WI38 (cell line): ENCODE results near the gene CTNND2.

Source experiments
- H3K4me3 ChIP-seq: 2 replicates; pipeline ENCODE4 v1.5.1; 2011; ENCODE audit warnings: low read depth, mild to moderate bottlenecking, control low read depth, low read length
- TF ChIP-seq, protein P1 (sequence below): IDR thresholded peaks from 2 replicates; pipeline ENCODE4 v1.5.1; 2012; ENCODE audit warnings: low read depth, mild to moderate bottlenecking, control low read depth, low read length

Gene CTNND2

DNA sequence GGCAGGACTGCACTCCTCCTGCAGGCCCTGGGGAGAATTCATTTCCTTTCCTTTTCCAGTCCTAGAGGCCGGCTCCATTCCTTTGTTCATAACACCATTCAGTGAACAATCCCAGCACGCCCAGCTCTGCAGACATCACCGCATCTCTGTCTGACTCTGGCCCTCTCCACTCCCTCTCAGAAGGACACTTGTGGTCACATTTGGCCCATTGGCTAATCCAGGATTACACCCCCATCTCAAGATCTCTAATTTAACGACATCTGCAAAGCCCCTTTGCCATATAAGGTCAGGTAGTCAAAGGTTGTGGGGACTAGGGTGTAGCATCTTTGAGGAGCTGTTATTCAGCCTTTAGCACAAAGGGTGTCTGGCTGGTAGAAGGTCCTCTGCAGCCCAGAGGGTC is 958.2 kb downstream of the CTNND2 start:
- H3K4me3 ChIP-seq: no peak overlapping the region
- TF ChIP-seq, protein P1, sequence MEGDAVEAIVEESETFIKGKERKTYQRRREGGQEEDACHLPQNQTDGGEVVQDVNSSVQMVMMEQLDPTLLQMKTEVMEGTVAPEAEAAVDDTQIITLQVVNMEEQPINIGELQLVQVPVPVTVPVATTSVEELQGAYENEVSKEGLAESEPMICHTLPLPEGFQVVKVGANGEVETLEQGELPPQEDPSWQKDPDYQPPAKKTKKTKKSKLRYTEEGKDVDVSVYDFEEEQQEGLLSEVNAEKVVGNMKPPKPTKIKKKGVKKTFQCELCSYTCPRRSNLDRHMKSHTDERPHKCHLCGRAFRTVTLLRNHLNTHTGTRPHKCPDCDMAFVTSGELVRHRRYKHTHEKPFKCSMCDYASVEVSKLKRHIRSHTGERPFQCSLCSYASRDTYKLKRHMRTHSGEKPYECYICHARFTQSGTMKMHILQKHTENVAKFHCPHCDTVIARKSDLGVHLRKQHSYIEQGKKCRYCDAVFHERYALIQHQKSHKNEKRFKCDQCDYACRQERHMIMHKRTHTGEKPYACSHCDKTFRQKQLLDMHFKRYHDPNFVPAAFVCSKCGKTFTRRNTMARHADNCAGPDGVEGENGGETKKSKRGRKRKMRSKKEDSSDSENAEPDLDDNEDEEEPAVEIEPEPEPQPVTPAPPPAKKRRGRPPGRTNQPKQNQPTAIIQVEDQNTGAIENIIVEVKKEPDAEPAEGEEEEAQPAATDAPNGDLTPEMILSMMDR: no peak

DNA sequence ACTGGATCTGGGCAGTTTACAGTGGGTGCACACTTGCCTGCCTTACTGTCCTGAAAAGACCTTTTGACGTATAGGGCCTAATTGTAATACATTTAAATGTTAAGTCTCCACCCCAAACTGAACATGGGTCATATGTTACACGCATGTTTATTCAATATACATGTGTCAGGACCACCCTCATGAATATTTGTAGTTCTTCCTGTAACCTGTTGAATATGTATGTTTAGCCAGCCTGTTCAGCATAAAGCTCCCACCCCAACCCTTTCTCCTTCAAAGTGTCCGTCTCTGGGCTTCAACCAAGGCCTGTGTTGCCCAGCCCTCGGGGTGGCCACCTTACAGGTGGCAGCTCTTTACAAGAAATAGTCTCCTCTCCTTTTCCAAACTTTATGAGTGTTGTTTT is 962.3 kb downstream of the CTNND2 start:
- TF ChIP-seq, protein P1: no peak
- H3K4me3 ChIP-seq: no peak overlapping the region

DNA sequence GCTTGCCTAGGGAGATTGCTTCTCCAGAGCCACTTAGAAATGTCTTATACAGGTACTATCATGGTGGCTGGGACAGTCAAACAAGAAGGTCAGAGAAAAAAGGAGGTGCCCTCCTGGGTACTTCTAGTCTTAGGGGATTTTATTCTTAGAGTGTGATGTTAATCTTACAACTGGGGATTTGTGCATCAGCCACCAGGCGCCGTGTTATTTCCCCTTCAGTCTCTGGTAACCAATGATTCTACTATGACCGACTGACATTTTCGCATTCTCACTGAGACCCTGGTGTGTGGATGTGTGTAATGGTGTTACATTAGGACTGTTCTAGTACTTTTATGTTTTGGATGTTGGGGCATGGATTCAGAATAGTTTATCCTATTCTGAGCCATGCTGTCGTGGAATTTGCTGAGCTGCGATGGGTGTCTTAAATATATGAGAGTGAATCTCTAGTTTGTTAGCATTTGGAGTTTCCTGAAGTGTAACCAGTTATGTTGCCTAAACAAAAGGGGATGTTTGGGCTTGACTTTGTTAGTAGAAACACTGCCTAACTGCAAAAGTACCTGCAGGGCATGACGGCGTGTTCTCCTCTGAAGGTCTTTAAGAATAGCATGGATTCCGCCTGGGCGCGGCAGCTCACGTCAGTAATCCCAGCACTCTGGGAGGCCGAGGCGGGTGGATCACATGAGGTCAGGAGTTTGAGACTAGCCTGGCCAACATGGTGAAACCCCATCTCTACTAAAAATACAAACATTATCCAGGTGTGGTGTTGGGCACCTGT is 968.0 kb downstream of the CTNND2 start:
- TF ChIP-seq, protein P1: no peak
- H3K4me3 ChIP-seq: no peak overlapping the region

DNA sequence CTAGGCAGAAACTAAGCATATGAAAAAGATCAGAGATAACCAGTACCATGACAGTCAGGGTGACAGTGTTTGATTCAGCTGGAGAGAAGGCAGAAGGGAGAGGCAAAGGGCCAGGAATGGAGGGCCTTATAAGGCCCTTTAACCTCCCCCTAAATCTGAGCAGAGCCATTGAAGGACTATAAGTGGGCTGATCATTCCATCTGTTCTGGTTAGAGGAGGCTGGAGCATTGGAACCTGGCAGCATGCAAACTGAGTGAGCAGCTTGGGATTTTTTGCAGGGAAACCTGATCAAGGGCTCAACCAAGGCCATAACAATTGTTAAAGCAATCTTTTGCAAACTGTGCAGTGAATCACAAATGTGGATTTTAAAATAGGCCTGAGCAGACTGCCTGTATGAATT is 968.7 kb downstream of the CTNND2 start:
- H3K4me3 ChIP-seq: no peak overlapping the region
- TF ChIP-seq, protein P1: no peak

DNA sequence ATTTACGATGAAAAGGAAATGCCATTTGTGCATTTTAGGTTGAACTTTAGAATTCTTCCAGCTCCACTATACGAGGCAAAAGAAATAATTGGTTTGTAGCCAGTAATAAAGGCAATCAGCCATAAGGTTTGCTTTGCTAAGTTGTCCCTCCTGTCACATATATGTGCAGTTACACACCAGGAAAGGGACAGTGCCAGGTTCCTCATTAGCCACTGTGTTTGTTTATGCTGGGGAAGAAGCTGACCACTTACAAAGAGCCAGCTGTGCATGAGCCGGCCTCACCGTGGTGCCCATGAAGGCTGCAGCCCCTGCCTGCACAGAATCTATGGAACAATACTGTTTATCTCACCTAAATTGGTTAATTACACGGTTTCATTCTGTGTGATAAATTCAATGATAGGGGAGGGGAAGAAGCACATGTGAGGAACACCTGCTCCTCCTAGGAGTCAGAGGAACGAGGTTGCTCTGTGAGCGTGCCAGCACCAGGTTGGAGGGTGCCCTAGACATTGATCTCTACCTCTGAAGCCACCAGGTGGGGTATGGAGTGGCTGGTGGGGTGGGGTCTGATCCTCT is 969.4 kb downstream of the CTNND2 start:
- H3K4me3 ChIP-seq: no peak overlapping the region
- TF ChIP-seq, protein P1: no peak

DNA sequence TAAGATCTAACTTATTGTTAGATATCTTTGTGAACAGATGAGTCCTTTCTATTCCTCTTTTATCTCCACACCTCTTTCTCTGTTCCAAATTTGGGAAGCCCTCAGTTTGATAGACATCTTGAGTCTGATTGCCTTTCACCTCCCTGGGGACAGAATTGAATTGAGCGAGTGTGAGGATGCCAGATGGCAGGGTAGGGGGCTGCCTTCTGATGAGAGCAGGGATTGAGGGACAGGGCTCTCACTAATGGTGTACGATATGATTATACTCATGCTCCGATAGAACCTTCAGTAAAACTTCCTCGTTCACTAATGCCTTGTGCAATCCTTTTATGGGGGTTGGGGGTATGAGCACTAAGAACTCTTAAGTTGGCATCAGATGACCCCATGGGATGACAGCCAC is 971.1 kb downstream of the CTNND2 start:
- TF ChIP-seq, protein P1: no peak
- H3K4me3 ChIP-seq: no peak overlapping the region

DNA sequence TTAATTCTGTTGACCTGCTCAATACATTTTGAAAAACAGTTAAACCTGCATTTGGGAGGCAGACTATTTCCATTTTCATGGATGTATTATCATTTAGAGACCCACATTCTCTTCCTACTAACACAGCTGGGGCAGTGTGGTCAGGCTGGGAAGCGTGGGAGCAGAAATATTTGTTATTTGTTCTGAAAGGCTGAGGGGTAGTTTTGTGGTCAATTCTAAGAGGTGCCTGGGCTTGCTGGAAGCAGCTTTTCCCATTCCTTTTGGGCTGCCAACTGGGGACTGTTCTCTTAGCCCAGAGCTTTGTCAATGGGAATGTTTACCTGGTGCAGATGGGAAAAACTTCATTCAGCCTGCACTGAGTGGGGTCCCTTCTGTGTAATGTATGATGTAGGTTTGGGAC is 971.8 kb downstream of the CTNND2 start:
- H3K4me3 ChIP-seq: no peak overlapping the region
- TF ChIP-seq, protein P1: no peak
